HUES64 (cell line): Measurements from ENCODE around the gene PDXK.

ENCODE experiments used
- H3K27ac ChIP-seq: 2 replicates; pipeline ENCODE4 v1.7.0; 2013; ENCODE audit warnings: low read depth, low read length, inconsistent platforms
- H3K27me3 ChIP-seq: 2 replicates; pipeline ENCODE4 v1.6.1; 2013; ENCODE audit warnings: mild to moderate bottlenecking, low read length; ENCODE audit not compliant: insufficient read depth
- H3K36me3 ChIP-seq: 2 replicates; pipeline ENCODE4 v1.6.1; 2013; ENCODE audit warnings: mild to moderate bottlenecking, low read length; ENCODE audit not compliant: insufficient read depth
- H3K4me1 ChIP-seq: 2 replicates; pipeline ENCODE4 v1.6.1; 2013; ENCODE audit warnings: mild to moderate bottlenecking, low read length, moderate library complexity; ENCODE audit not compliant: insufficient read depth
- H3K4me3 ChIP-seq: 2 replicates; pipeline ENCODE4 v1.5.1; 2013; ENCODE audit warnings: mild to moderate bottlenecking, low read length, moderate library complexity
- H3K9ac ChIP-seq: 2 replicates; pipeline ENCODE4 v1.6.1; 2013; ENCODE audit warnings: mild to moderate bottlenecking, low read depth, low read length
- H3K9me3 ChIP-seq: 2 replicates; pipeline ENCODE4 v1.6.1; 2013; ENCODE audit warnings: low read depth, low read length; ENCODE audit not compliant: insufficient read depth
- WGBS: fragments of 150-250, 120-280 bp; methylation state at CpG from one replicate; pipeline ENCODE4 v1.1.7; 2013; ENCODE audit warnings: missing lambda C conversion rate; 5-methylcytosine and 5-hydroxymethylcytosine counted together

PDXK gene

DNA sequence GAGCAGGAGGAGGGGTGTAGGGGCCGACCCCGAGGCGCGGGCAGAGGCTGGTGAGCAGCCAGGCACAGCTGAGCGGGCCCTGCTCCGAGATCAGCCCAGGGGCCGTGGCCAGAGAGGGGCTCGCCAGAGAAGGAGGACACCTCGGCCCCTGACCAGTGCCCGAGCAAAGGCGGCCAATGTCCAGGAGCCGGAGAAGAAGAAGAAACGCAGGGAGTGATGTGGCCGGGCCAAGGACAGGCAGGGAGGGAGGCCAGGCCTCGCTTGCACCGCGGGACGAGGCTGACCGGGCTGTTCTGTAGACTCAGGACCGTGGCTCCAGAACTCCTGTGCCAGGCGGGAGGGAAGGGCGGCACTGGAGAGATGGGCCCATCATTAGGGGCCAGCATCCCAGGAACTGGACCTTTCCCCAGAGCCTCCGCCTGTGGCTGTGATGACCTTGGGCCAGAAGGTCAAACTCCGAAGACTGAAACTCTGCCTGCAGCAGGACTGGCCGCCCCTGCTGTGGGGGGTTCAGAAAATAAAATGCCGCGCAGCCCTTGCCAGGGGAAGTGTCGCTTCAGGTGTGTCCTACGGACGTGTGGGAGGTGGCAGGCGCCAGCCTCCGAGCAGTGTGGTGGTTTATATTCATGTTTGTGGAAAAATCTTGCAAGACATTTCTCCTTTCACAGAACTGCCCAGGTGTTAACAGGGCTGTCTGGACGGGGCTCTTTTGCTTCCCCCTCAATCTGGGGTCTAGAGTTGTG, 84.8 kb downstream of the PDXK start:
- Histone ChIP-seq H3K27ac (no peak overlapping the region), H3K9me3 (no peaks in the 10 kb centered on the region), H3K36me3 (peaks cover 69% of the 10 kb centered on the region), H3K27me3 (no peaks in the 10 kb centered on the region), H3K4me3 (no peak overlapping the region), H3K4me1 (no peaks in the 10 kb centered on the region), H3K9ac (no peak overlapping the region)
- WGBS = 94% methylated on average over 33 of the region's 33 CpGs

DNA sequence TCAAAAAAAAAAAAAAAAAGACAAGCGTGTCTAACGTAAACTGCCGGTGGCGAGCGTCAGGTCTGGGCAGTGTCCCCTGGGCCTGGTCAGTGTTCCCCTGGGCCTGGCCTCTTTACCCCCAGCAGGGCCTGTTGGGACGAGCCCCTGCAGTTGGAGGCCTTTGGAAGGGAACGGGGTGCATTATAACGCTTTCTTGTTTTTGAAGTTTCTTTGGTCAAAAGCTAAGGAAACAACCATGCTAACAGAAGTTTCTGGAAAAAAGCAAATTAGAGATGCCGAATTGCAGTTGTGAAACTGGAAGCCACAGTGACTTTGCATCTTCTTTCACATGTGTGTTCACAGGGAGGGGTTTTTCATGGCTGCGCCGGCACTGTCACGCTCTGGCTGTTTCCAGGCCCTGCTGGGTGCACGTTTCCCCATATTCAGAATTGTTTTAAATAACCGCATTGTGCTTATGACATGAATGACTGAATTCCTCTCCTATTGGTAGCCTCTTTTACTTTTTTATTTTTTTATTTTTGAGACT, 86.4 kb downstream of the PDXK start:
- no peak overlapping the region for H3K9ac ChIP-seq
- H3K27me3 ChIP-seq = no peaks in the 10 kb centered on the region
- 95% methylated on average over 14 of the region's 14 CpGs for WGBS
- no peak overlapping the region for H3K4me3 ChIP-seq
- no peaks in the 10 kb centered on the region for H3K4me1 ChIP-seq
- H3K36me3 ChIP-seq = peaks cover 53% of the 10 kb centered on the region
- no peak overlapping the region for H3K27ac ChIP-seq
- no peaks in the 10 kb centered on the region for H3K9me3 ChIP-seq

- H3K36me3 ChIP-seq = peaks cover 44% of the 10 kb centered on the region
- H3K4me3 ChIP-seq = no peak overlapping the region
- H3K27ac ChIP-seq = no peak overlapping the region
- no peaks in the 10 kb centered on the region for H3K27me3 ChIP-seq
- no peaks in the 10 kb centered on the region for H3K9me3 ChIP-seq
- WGBS = 93% methylated on average over 20 of the region's 21 CpGs
- no peaks in the 10 kb centered on the region for H3K4me1 ChIP-seq
- no peak overlapping the region for H3K9ac ChIP-seq
Observed at GRCh38 chr21:43806017-43806710, 87.2 kb downstream of the PDXK start.

DNA sequence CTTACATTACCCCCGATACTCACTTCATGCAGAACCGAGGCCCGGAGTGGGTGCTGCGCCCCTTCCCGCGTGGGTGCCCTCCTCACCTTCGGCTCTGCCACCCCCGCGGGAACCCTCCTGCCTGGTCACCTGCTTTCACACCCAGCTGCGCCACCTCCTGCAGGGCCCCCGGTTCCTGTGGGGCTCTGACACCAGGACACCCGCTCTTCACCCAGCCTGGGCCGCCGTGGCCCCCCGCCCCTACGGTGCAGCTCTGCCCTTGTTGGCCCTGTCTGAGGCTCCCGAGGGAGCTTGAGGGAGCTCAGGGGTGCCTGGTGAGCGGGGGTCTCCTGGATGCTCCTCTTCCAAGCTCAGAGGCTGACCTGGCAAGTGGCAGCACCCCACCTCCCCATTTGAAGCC, 89.4 kb downstream of the PDXK start:
- Histone ChIP-seq H3K4me3 (no peak overlapping the region), H3K36me3 (peaks cover 22% of the 10 kb centered on the region), H3K9me3 (no peaks in the 10 kb centered on the region), H3K4me1 (no peaks in the 10 kb centered on the region), H3K27me3 (no peaks in the 10 kb centered on the region), H3K9ac (no peak overlapping the region), H3K27ac (no peak overlapping the region)
- 91% methylated on average over 18 of the region's 18 CpGs for WGBS

DNA sequence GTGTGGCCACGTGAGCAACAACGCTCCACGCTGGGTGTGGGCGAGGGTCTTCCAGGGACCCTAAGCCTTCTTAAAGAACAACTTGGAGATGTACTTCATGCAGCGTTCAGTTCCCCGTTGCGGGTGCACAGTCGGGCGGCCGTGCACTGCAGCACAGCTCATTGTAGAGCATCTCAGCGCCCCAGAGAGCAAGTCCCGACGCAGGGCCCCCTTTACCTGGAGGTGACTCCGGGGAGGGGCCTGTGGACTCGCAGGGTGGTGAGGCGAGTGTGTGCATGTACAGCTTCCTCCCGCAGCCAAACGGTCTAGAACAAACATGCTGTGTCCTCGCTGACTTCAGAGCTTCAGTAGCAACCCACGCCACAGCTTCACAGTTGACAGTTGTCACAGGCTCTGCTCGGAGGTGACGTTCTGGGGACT, 89.9 kb downstream of the PDXK start:
- Histone ChIP-seq H3K4me3 (no peak overlapping the region), H3K9me3 (no peaks in the 10 kb centered on the region), H3K4me1 (no peaks in the 10 kb centered on the region), H3K9ac (no peak overlapping the region), H3K36me3 (peaks cover 18% of the 10 kb centered on the region), H3K27ac (no peak overlapping the region), H3K27me3 (no peaks in the 10 kb centered on the region)
- 94% methylated on average over 22 of the region's 22 CpGs for WGBS

GRCh38 chr21:43809346-43809799, 90.4 kb downstream of the PDXK start:
- Histone ChIP-seq H3K9ac (no peak overlapping the region), H3K36me3 (peaks cover 13% of the 10 kb centered on the region), H3K4me1 (peaks cover 3% of the 10 kb centered on the region), H3K9me3 (no peaks in the 10 kb centered on the region), H3K27me3 (no peaks in the 10 kb centered on the region), H3K4me3 (no peak overlapping the region), H3K27ac (no peak overlapping the region)
- 88% methylated on average over 16 of the region's 16 CpGs for WGBS

- no peaks in the 10 kb centered on the region for H3K27me3 ChIP-seq
- H3K9me3 ChIP-seq = no peaks in the 10 kb centered on the region
- 83% methylated on average over 26 of the region's 26 CpGs for WGBS
- peaks cover 9% of the 10 kb centered on the region for H3K4me1 ChIP-seq
- H3K36me3 ChIP-seq = peaks cover 13% of the 10 kb centered on the region
- no peak overlapping the region for H3K4me3 ChIP-seq
- no peak overlapping the region for H3K27ac ChIP-seq
- no peak overlapping the region for H3K9ac ChIP-seq
Observed at GRCh38 chr21:43809853-43810504, 91.0 kb downstream of the PDXK start.

DNA sequence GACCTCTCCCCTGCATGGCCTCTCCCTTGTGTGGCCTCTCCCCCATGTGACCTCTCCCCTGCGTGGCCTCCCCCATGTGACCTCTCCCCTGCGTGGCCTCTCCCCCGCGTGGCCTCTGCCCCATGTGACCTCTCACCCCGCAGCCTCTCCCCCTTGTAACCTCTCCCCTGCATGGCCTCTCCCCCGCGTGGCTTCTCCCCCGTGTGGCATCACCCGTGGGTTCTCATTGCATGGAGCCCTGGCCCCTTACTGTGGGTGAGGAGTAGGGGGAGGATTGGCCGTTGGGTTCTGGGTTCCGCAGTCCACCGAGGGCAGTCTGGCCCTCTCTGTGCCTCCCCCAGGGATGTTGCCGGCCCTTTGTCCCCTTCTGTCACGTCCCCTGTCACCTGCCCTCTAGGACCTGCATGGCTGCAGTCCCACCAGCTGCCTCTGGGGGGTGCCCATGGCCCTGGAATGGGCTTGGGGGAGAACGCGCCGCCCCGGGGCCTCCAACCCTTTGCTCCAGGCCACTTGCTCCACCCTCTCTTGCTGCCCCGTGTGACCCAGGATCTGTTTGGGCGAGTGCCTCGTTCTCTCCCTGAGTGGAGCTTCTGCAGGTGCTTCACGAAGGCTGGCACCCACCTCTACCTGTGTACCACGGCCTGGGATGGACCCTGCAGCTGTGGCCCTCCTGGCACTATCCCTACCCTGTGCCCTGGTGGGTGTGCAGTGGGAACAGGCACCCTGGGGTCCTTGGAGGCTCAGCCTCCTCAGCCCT, 91.8 kb downstream of the PDXK start:
- WGBS = 39% methylated on average over 23 of the region's 23 CpGs
- H3K9me3 ChIP-seq = no peaks in the 10 kb centered on the region
- H3K4me3 ChIP-seq = no peak overlapping the region
- no peak overlapping the region for H3K9ac ChIP-seq
- no peaks in the 10 kb centered on the region for H3K27me3 ChIP-seq
- H3K36me3 ChIP-seq = peaks cover 7% of the 10 kb centered on the region; the same call in 1 of the 2 replicates
- no peak overlapping the region for H3K27ac ChIP-seq
- peaks cover 9% of the 10 kb centered on the region for H3K4me1 ChIP-seq

GRCh38 chr21:43811262-43812105, 92.6 kb downstream of the PDXK start:
- Histone ChIP-seq H3K9me3 (no peaks in the 10 kb centered on the region), H3K9ac (no peak overlapping the region), H3K36me3 (no peaks in the 10 kb centered on the region), H3K27me3 (no peaks in the 10 kb centered on the region), H3K4me1 (peaks cover 9% of the 10 kb centered on the region), H3K27ac (no peak overlapping the region), H3K4me3 (no peak overlapping the region)
- WGBS = 86% methylated on average over 24 of the region's 24 CpGs
